WTC11 (cell line): ENCODE measurements around the gene NCBP2.

Experiments
- AFF4 ChIP-seq: sonication (generic); formaldehyde crosslinking; IDR thresholded peaks from 2 replicates; pipeline ENCODE4 v1.8.1; 2023; ENCODE audit warnings: mild to moderate bottlenecking, missing genetic modification reagents, borderline replicate concordance
- ATF1 ChIP-seq: sonication (generic); formaldehyde crosslinking; IDR thresholded peaks from 2 replicates; pipeline ENCODE4 v1.8.1; 2023; ENCODE audit warnings: mild to moderate bottlenecking, moderate library complexity, missing genetic modification reagents
- ATF2 ChIP-seq: sonication (generic); formaldehyde crosslinking; IDR thresholded peaks from 2 replicates; pipeline ENCODE4 v1.8.1; 2022; ENCODE audit warnings: low read depth, missing genetic modification reagents, borderline replicate concordance
- CREM ChIP-seq: sonication (generic); formaldehyde crosslinking; IDR thresholded peaks from 2 replicates; pipeline ENCODE4 v1.8.1; 2022; ENCODE audit warnings: mild to moderate bottlenecking, missing genetic modification reagents, moderate library complexity
- E2F4 ChIP-seq: sonication (generic); formaldehyde crosslinking; IDR thresholded peaks from 2 replicates; pipeline ENCODE4 v1.8.1; 2022; ENCODE audit warnings: low read depth, mild to moderate bottlenecking, moderate library complexity, missing genetic modification reagents, borderline replicate concordance
- ESRRA ChIP-seq: sonication (generic); formaldehyde crosslinking; IDR thresholded peaks from 2 replicates; pipeline ENCODE4 v1.8.1; 2022; ENCODE audit warnings: mild to moderate bottlenecking, missing genetic modification reagents, borderline replicate concordance
- FOXP1 ChIP-seq: sonication (generic); formaldehyde crosslinking; IDR thresholded peaks from 2 replicates; pipeline ENCODE4 v1.8.0; 2022; ENCODE audit warnings: missing genetic modification reagents, mild to moderate bottlenecking, moderate library complexity, borderline replicate concordance
- NFYB ChIP-seq: sonication (generic); formaldehyde crosslinking; conservative IDR thresholded peaks from 2 replicates; pipeline ENCODE4 v1.8.0; 2022; ENCODE audit warnings: low read depth, missing genetic modification reagents
- SP1 ChIP-seq: sonication (generic); formaldehyde crosslinking; conservative IDR thresholded peaks from 2 replicates; pipeline ENCODE4 v1.8.1; 2022; ENCODE audit warnings: missing genetic modification reagents
- ZNF121 ChIP-seq: sonication (generic); formaldehyde crosslinking; IDR thresholded peaks from 2 replicates; pipeline ENCODE4 v1.8.0; 2023; ENCODE audit warnings: missing genetic modification reagents
- TF ChIP-seq, protein P1 (sequence below): fragments of 200-600 bp; IDR thresholded peaks from 2 replicates; pipeline ENCODE4 v1.8.0; 2022; ENCODE audit warnings: antibody characterized with exemption
- TF ChIP-seq, protein P2 (sequence below): fragments of 250-450 bp; sonication (Bioruptor Pico); IDR thresholded peaks from 2 replicates; pipeline ENCODE4 v1.9.0; 2021; ENCODE audit warnings: mild to moderate bottlenecking

- TF ChIP-seq, protein P1, sequence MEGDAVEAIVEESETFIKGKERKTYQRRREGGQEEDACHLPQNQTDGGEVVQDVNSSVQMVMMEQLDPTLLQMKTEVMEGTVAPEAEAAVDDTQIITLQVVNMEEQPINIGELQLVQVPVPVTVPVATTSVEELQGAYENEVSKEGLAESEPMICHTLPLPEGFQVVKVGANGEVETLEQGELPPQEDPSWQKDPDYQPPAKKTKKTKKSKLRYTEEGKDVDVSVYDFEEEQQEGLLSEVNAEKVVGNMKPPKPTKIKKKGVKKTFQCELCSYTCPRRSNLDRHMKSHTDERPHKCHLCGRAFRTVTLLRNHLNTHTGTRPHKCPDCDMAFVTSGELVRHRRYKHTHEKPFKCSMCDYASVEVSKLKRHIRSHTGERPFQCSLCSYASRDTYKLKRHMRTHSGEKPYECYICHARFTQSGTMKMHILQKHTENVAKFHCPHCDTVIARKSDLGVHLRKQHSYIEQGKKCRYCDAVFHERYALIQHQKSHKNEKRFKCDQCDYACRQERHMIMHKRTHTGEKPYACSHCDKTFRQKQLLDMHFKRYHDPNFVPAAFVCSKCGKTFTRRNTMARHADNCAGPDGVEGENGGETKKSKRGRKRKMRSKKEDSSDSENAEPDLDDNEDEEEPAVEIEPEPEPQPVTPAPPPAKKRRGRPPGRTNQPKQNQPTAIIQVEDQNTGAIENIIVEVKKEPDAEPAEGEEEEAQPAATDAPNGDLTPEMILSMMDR: no peak
- no peak for TF ChIP-seq ZNF121
- no peak for TF ChIP-seq CREM
- TF ChIP-seq, protein P2, sequence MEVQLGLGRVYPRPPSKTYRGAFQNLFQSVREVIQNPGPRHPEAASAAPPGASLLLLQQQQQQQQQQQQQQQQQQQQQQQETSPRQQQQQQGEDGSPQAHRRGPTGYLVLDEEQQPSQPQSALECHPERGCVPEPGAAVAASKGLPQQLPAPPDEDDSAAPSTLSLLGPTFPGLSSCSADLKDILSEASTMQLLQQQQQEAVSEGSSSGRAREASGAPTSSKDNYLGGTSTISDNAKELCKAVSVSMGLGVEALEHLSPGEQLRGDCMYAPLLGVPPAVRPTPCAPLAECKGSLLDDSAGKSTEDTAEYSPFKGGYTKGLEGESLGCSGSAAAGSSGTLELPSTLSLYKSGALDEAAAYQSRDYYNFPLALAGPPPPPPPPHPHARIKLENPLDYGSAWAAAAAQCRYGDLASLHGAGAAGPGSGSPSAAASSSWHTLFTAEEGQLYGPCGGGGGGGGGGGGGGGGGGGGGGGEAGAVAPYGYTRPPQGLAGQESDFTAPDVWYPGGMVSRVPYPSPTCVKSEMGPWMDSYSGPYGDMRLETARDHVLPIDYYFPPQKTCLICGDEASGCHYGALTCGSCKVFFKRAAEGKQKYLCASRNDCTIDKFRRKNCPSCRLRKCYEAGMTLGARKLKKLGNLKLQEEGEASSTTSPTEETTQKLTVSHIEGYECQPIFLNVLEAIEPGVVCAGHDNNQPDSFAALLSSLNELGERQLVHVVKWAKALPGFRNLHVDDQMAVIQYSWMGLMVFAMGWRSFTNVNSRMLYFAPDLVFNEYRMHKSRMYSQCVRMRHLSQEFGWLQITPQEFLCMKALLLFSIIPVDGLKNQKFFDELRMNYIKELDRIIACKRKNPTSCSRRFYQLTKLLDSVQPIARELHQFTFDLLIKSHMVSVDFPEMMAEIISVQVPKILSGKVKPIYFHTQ: no peak
- no peak for TF ChIP-seq ESRRA (CRISPR knock-in tag)
- no peak for TF ChIP-seq ATF2 (CRISPR knock-in tag)
- no peak for TF ChIP-seq FOXP1 (CRISPR knock-in tag)
- TF ChIP-seq NFYB (CRISPR knock-in tag): no peak
- TF ChIP-seq SP1 (CRISPR knock-in tag): no peak
- TF ChIP-seq ATF1: no peak
- no peak for TF ChIP-seq AFF4
- TF ChIP-seq E2F4 (CRISPR knock-in tag): no peak
Observed at GRCh38 chr3:196979545-196979944, 37.2 kb upstream of the NCBP2 start.
